Neural cell (in vitro differentiated cells): ENCODE data around the gene GPI. TPM values are rescaled to one million over a fixed set of nuclear protein-coding genes. Genes with fewer than 3 reads are reported as not detected.

Experiments
- H2AFZ ChIP-seq: fragments of 200-600, 300-800 bp; sonication (generic), shearing (Covaris generic); 2 replicates; pipeline ENCODE4 v1.6.0; 2014; ENCODE audit warnings: low read depth, mild to moderate bottlenecking, antibody characterized with exemption, low read length, moderate library complexity
- H3F3A ChIP-seq: fragments of 200-600 bp; shearing (Covaris generic); 2 replicates; pipeline ENCODE4 v1.6.1; 2016; ENCODE audit warnings: mild to moderate bottlenecking, moderate library complexity, mixed read lengths, antibody characterized with exemption, low read length; ENCODE audit not compliant: insufficient read depth, poor library complexity, severe bottlenecking
- H3K27ac ChIP-seq: fragments of 200-600, 300-800 bp; sonication (generic), shearing (Covaris generic); 2 replicates; pipeline ENCODE4 v1.5.1; 2014; ENCODE audit warnings: mild to moderate bottlenecking, low read length, moderate library complexity
- H3K27me3 ChIP-seq: fragments of 300-800, 200-600 bp; sonication (generic), shearing (Covaris generic); 2 replicates; pipeline ENCODE4 v1.6.0; 2014; ENCODE audit warnings: mild to moderate bottlenecking, low read depth, low read length, moderate library complexity; ENCODE audit not compliant: insufficient read depth
- H3K36me3 ChIP-seq: fragments of 300-800, 200-600 bp; sonication (generic), shearing (Covaris generic); 2 replicates; pipeline ENCODE4 v1.5.1; 2014; ENCODE audit warnings: mild to moderate bottlenecking, antibody characterized with exemption, low read length, moderate library complexity; ENCODE audit not compliant: insufficient read depth
- H3K4me2 ChIP-seq: fragments of 300-800, 200-600 bp; sonication (generic), shearing (Covaris generic); 2 replicates; pipeline ENCODE4 v1.6.0; 2014; ENCODE audit warnings: mild to moderate bottlenecking, low read length
- H3K4me3 ChIP-seq: fragments of 300-800, 200-600 bp; sonication (generic), shearing (Covaris generic); 2 replicates; pipeline ENCODE4 v1.5.1; 2014; ENCODE audit warnings: mild to moderate bottlenecking, low read length, moderate library complexity
- H3K79me2 ChIP-seq: fragments of 200-600 bp; shearing (Covaris generic); replicated peaks from 2 replicates; pipeline ENCODE4 v1.6.0; 2014; ENCODE audit warnings: mild to moderate bottlenecking, low read length, moderate library complexity; ENCODE audit not compliant: insufficient read depth
- H3K9ac ChIP-seq: fragments of 300-800, 200-600 bp; sonication (generic), shearing (Covaris generic); 2 replicates; pipeline ENCODE4 v1.6.1; 2016; ENCODE audit warnings: mild to moderate bottlenecking, low read length, mixed read lengths
- H3K9me2 ChIP-seq: fragments of 200-600 bp; shearing (Covaris generic); 2 replicates; pipeline ENCODE4 v1.6.1; 2016; ENCODE audit warnings: mild to moderate bottlenecking, low read length, mixed read lengths; ENCODE audit not compliant: insufficient read depth
- H3K9me3 ChIP-seq: fragments of 200-600, 300-800 bp; sonication (generic), shearing (Covaris generic); 2 replicates; pipeline ENCODE4 v1.6.1; 2016; ENCODE audit warnings: mild to moderate bottlenecking, mixed run types, low read length, moderate library complexity, mixed read lengths
- H4K20me1 ChIP-seq: fragments of 200-600 bp; shearing (Covaris generic); 2 replicates; pipeline ENCODE4 v1.6.1; 2016; ENCODE audit warnings: mild to moderate bottlenecking, mixed run types; ENCODE audit not compliant: insufficient read depth
- CTCF ChIP-seq: fragments of 450-650 bp; IDR thresholded peaks from 2 replicates; pipeline ENCODE4 v1.5.1; 2014; ENCODE audit warnings: antibody characterized with exemption, mild to moderate bottlenecking, moderate library complexity; ENCODE audit not compliant: poor library complexity, severe bottlenecking
- EP300 ChIP-seq: fragments of 450-650 bp; conservative IDR thresholded peaks from 2 replicates; pipeline ENCODE4 v1.6.1; 2014; ENCODE audit warnings: antibody characterized with exemption, mild to moderate bottlenecking, moderate library complexity; ENCODE audit not compliant: poor library complexity, severe bottlenecking
- EZH2 ChIP-seq: fragments of 200-600, 300-800 bp; shearing (Covaris generic), sonication (generic); IDR thresholded peaks from 2 replicates; pipeline ENCODE4 v1.6.1; 2014; ENCODE audit warnings: antibody characterized with exemption, low read length, borderline replicate concordance, mild to moderate bottlenecking; ENCODE audit not compliant: insufficient read depth, poor library complexity, severe bottlenecking
- MXI1 ChIP-seq: fragments of 450-650 bp; conservative IDR thresholded peaks from 2 replicates; pipeline ENCODE4 v1.6.1; 2014; ENCODE audit warnings: antibody characterized with exemption, mild to moderate bottlenecking; ENCODE audit not compliant: poor library complexity, severe bottlenecking
- POLR2AphosphoS5 ChIP-seq: IDR thresholded peaks from 2 replicates; pipeline ENCODE4 v1.6.1; 2012
- RAD21 ChIP-seq: fragments of 450-650 bp; conservative IDR thresholded peaks from 2 replicates; pipeline ENCODE4 v1.6.1; 2014; ENCODE audit warnings: antibody characterized with exemption, mild to moderate bottlenecking, moderate library complexity
- REST ChIP-seq: IDR thresholded peaks from 2 replicates; pipeline ENCODE4 v1.6.1; 2012; ENCODE audit warnings: borderline replicate concordance
- SMC3 ChIP-seq: fragments of 450-650 bp; conservative IDR thresholded peaks from 2 replicates; pipeline ENCODE4 v1.6.1; 2014; ENCODE audit warnings: antibody characterized with exemption, mild to moderate bottlenecking, moderate library complexity; ENCODE audit not compliant: poor library complexity
- TAF1 ChIP-seq: IDR thresholded peaks from 2 replicates; pipeline ENCODE4 v1.6.1; 2012; ENCODE audit warnings: low read depth
- polyA plus RNA-seq: library from polyadenylated mRNA; depleted of rRNA; stranded (reverse); fragments of >200 nt; gene quantifications from 2 replicates; pipeline ENCODE4 v1.2.3, GENCODE V29; 2014

Gene GPI
- polyA plus RNA-seq, 1 donor from 2014 or later = 113 TPM

- Histone ChIP-seq H3K9ac (no peak overlapping the region), H3K27ac (no peak overlapping the region), H3K9me3 (no peaks in the 10 kb centered on the region), H3F3A (no peaks in the 10 kb centered on the region), H3K9me2 (no peaks in the 10 kb centered on the region), H2AFZ (no peak overlapping the region), H3K4me2 (no peak overlapping the region), H3K4me3 (no peak overlapping the region), H3K27me3 (no peaks in the 10 kb centered on the region), H3K79me2 (no peaks in the 10 kb centered on the region), H4K20me1 (no peaks in the 10 kb centered on the region), H3K36me3 (peaks cover under 1% of the 10 kb centered on the region)
- TF ChIP-seq SMC3 (no peak), POLR2AphosphoS5 (no peak), CTCF (no peak), REST (no peak), RAD21 (no peak), EP300 (no peak), MXI1 (no peak), TAF1 (no peak), EZH2 (no peak)
These were observed 16.6 kb downstream of the GPI start for GRCh38 chr19:34381399-34382251.

GRCh38 chr19:34382471-34382870 lies 17.5 kb downstream of the GPI start:
- Histone ChIP-seq H3K4me2 (no peak overlapping the region), H3F3A (no peaks in the 10 kb centered on the region), H3K27me3 (no peaks in the 10 kb centered on the region), H3K79me2 (no peaks in the 10 kb centered on the region), H3K36me3 (peaks cover 9% of the 10 kb centered on the region), H3K9me3 (no peaks in the 10 kb centered on the region), H3K4me3 (no peak overlapping the region), H3K9ac (no peak overlapping the region), H4K20me1 (no peaks in the 10 kb centered on the region), H2AFZ (no peak overlapping the region), H3K9me2 (no peaks in the 10 kb centered on the region), H3K27ac (no peak overlapping the region)
- TF ChIP-seq MXI1 (no peak), EZH2 (no peak), REST (no peak), POLR2AphosphoS5 (no peak), TAF1 (no peak), CTCF (no peak), RAD21 (no peak), SMC3 (no peak), EP300 (no peak)
